Stimulated activated CD8-positive, alpha-beta memory T cell treated with anti-CD3 and anti-CD28 coated beads, Interleukin-2, amount 100 ng/mL, for 1 hour (primary cell): Measurements from ENCODE around the gene GPRC5B.

Experiments used
- DNase-seq, 2 donors: peaks; one replicate each; pipeline ENCODE4 v3.0.0-alpha.2; 2020; ENCODE audit warnings: low read depth in 2 of 2

The GPRC5B gene, protein sequence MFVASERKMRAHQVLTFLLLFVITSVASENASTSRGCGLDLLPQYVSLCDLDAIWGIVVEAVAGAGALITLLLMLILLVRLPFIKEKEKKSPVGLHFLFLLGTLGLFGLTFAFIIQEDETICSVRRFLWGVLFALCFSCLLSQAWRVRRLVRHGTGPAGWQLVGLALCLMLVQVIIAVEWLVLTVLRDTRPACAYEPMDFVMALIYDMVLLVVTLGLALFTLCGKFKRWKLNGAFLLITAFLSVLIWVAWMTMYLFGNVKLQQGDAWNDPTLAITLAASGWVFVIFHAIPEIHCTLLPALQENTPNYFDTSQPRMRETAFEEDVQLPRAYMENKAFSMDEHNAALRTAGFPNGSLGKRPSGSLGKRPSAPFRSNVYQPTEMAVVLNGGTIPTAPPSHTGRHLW

DNA sequence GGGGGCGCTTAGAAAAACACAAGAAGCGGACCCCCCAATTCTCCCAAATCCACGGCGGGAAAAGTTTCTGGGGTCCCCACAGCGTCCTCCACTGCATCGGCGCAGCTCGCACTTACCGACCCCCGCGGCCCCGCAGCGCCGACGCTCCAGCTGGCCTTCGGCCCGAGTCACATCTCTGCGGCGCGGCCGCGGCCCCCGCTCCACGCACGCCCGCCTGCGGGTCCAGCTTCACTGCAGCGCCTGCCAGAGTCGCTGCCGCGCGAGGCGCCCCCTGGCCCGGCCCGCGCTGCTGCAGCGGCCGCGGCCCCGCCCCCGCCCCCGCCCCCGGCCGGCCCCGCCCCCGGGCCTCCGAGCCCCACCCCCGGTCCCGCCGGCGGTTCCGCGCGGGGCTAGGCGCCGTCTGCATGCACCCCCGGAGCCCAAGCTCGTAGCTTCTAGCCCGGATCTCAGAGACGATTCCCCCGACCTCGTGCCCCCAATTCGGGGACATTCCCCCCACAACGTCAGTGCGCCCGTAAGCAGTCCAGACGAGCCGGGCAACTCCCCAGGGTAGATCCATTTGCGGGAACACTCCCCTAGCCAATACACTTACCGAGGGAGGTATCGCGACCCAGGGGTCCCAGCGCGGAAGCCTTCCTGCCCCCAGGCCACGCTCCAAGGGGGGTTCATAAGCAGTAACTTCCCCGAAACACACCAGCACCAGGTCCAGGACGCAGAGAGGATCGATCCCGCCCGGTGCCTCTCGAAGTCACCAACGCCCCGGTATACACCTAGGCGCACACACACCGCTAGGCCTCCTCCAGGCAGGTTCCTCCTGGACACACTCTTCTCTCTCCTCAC lies at the start of gene GPRC5B:
Gene GPRC5B (minus strand): TSS at position 238 of the 840 bp plus-strand sequence. CDS start 12,003 bp downstream, outside the sequence.
- no peak for DNase-seq

GRCh38 chr16:19933740-19934139 lies 49.1 kb upstream of the GPRC5B start:
- DNase-seq = no peak

- DNase-seq = no peak
Measured at GRCh38 chr16:19929062-19929511, 44.4 kb upstream of the GPRC5B start.

GRCh38 chr16:19928432-19928831 lies 43.8 kb upstream of the GPRC5B start:
- DNase-seq = no peak

DNA sequence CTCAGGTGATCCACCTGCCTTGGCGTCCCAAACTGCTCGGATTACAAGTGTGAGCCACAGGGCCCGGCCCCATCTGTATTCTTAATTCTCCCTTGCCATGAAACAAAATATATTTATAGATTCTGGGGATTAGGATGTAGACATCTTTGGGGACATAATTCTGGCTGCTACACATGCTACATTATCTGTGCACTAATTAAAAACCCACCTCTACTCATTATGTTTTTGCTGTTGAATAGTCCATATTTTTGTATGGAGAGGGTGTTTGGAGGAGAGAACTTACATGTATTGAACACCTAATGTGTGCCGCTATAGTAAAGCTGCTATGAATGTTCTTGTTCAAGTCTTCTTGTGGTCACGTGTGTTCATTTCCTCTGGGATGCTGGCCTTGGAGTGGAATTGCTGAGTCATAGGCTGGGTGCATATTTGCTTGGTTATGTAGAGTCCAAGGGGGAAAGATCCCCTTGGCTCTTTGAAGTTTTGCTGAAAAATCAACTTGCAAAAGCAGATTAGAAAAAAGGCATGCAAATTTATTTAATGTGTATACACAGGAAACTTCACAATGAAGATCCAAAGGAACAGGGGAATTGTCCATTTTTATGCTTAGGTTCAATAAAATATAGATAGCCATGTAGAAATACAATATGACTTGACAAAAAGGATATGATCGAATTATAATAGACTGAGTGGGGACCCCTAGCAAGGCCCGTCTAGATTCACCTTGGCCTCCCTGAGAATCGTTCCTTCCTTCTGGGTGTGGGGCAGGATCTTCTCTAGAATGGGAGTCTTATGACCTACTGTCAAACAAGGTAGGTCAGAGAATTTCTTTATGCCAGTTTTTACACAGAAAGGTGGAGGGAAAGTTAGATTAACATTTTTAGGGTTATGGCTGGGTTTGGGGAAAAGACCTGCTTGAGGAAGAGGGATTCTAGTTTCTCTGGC lies 42.1 kb upstream of the GPRC5B start:
- DNase-seq = no peak

GRCh38 chr16:19923396-19923795 lies 38.7 kb upstream of the GPRC5B start:
- DNase-seq = no peak

DNA sequence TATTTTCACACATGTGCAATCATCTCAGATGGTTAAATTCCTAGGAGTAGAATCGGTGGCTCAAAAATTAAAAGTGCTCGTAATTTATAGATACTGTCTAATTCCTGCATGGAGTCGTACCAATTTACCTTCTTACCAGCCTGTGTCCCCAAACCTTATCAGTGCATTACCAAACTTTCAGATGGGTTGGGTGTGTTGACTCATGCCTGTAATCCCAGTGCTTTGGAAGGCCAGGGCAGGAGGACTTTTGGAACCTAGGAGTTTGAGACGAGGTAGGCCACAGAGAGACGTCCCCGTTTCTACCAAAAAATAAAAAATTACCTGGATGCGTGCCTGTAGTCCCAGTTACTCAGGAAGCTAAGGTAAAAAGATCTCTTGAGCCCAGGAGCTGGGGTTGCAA lies 34.5 kb upstream of the GPRC5B start:
- no peak for DNase-seq

GRCh38 chr16:19916064-19916463 lies 31.4 kb upstream of the GPRC5B start:
- no peak for DNase-seq

- no peak for DNase-seq
Measured at GRCh38 chr16:19914877-19915276, 30.2 kb upstream of the GPRC5B start.

GRCh38 chr16:19913340-19913645 lies 28.6 kb upstream of the GPRC5B start:
- no peak for DNase-seq

DNA sequence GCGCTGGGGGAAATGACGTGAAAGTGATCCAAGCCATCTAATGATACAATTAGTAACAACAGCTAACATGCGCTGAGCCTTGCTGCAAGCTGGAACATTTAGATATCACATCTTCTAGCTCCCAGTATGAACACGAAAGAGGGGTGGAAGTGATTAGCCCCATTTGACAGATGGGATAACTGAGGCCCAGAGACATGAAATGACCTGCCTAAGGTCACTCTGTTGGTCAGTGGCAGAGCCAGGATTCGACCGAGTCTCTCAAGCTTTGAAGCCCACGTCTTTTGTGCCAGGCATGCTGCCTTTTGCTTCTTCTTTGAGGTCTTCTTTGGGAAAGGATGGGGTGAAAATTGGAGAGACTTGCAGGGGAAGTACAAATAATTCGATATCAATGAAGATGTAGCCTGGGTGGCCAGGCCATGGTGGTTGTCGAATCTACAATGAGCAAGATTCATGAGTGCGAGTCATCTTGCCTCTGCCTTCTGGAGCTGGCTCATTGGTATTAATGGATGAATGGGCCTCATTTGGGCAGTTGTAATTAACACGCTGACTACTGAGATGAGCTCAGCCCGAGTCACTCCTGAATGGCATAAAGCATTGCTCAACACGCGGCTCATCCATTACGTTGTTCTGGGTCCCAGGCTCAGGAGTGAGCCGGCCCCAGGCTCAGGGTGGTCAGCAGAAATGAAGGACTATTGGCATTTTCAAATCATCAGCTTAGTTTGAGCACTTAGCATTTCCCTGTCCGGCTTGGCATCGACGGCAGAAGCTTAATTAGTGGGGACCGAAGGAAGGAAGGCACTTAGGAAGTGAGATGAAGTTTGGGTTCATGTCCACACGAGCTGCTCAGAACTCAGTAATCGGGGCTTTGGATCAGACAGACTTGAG lies 28.0 kb upstream of the GPRC5B start:
- no peak for DNase-seq

- no peak for DNase-seq
Measured at GRCh38 chr16:19911747-19912454, 27.3 kb upstream of the GPRC5B start.

GRCh38 chr16:19911204-19911603 lies 26.6 kb upstream of the GPRC5B start:
- no peak for DNase-seq

DNA sequence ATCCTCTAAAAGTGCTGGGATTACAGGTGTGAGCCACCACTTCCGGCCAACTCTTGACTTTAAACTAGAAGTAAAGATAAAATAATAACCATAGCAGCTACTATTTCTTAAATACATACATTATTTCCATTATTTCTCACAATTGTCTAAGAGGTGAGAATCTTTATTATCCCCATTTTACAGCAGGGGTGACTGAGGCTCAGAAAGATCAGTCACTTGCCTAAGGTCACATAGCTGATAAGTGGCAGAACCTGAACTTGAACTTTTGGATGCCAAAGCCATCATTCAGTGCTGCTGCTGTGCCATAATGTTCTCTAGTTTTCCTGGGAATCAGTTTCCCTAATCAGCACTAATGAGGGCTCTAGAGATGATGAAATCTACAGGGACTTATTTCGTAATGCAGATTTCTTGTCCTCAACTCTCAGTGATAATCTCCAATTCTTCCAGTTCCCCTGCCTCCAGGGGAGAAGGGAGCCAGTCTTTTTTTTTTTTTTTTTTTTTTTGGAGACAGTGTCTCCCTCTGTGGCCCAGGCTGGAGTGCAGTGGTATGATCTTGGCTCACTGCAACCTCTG lies 25.2 kb upstream of the GPRC5B start:
- no peak for DNase-seq

DNA sequence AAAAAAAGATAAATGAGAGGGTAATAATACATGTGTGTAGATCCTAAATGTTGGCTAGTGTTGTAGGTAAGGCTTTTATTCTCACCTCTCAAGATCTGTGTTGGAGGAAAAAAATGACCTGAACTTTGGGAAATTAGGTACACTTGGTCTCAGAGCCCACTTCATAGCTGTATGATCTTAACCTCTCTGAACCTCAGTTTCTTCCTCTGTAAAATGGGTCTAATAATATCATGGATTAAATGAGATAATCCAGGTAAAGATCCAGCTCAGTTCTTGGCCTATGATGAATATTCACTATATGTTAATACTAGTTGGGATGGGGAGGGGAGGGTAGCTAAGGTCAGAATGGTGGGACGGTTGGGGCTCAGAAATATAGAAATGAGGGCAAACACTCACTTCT lies 24.3 kb upstream of the GPRC5B start:
- DNase-seq = no peak

GRCh38 chr16:19907161-19907992 lies 22.7 kb upstream of the GPRC5B start:
- DNase-seq = peak; percentile 38 to 42

DNA sequence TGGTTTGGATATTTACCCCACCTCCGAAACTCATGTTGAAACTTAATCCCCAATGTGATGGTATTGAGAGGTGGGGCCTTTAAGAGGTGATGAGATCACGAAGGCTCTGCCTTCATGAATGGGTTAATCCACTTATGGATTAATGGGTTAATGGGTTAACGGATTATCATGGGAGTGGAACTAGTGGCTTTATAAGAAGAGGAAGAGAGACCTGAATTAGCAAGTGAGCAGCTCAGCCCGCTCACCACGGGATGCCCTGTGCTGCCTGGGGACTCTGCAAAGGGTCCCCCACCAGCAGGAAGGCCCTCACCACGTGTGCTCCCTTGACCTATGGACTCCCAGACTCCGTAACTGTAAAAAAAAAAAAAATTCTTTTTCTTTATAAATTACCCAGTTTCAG lies 16.5 kb upstream of the GPRC5B start:
- DNase-seq = no peak

DNA sequence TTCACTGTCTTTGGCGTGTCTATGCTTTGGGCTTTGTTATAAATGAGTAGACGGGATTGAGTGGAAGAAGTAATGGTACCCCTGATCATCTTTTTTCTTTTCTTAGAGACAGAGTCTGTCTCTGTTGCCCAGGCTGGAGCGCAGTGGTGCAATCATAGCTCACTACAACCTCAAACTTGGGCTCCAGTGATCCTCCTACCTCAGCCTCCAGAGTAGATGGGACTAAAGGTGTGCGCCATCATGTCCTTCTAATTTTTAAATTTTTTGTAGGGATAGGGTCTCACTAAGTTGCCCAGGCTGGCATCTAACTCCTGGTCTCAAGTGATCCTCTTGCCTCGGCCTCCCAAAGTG lies 14.9 kb upstream of the GPRC5B start:
- no peak for DNase-seq
